Mucosa of rectum (tissue), 2 donors: Measurements from ENCODE around the gene BSX.

Experiments used
- H3K27ac ChIP-seq, 2 donors: one replicate each; pipeline ENCODE4 v1.7.0; 2013; ENCODE audit warnings: inconsistent platforms in 2 of 2, low read depth in 2 of 2, low read length in 2 of 2
- H3K27me3 ChIP-seq, 2 donors: one replicate each; pipeline ENCODE4 v1.7.0; 2013; ENCODE audit warnings: low read length in 2 of 2; ENCODE audit not compliant: control insufficient read depth in 2 of 2, insufficient read depth in 2 of 2
- H3K36me3 ChIP-seq, 2 donors: one replicate each; pipeline ENCODE4 v1.7.0; 2013; ENCODE audit warnings: low read length in 2 of 2; ENCODE audit not compliant: control insufficient read depth in 2 of 2, insufficient read depth in 2 of 2
- H3K4me1 ChIP-seq, 2 donors: one replicate each; pipeline ENCODE4 v1.7.0; 2013; ENCODE audit warnings: low read length in 2 of 2, mild to moderate bottlenecking in 1 of 2; ENCODE audit not compliant: control insufficient read depth in 2 of 2, insufficient read depth in 2 of 2
- H3K4me3 ChIP-seq, 2 donors: one replicate each; pipeline ENCODE4 v1.7.0; 2013; ENCODE audit warnings: low read length in 2 of 2
- H3K9ac ChIP-seq, 2 donors: one replicate each; pipeline ENCODE4 v1.7.0; 2013; ENCODE audit warnings: low read length in 2 of 2, low read depth in 1 of 2, mild to moderate bottlenecking in 1 of 2
- H3K9me3 ChIP-seq, 2 donors: one replicate each; pipeline ENCODE4 v1.7.0; 2013; ENCODE audit warnings: low read length in 2 of 2; ENCODE audit not compliant: control insufficient read depth in 2 of 2
- donor health status: healthy.
- donor health status: Normal muscosa, but diverticular disease.

BSX gene

GRCh38 chr11:122963961-122964360 is 17.7 kb downstream of the BSX start:
- Histone ChIP-seq H3K4me1 (no peaks in the 10 kb centered on the region), H3K4me3 (no peak overlapping the region), H3K27me3 (no peaks in the 10 kb centered on the region), H3K9me3 (no peaks in the 10 kb centered on the region), H3K36me3 (no peaks in the 10 kb centered on the region), H3K27ac (no peak overlapping the region), H3K9ac (no peak overlapping the region)

- Histone ChIP-seq H3K27ac (no peak overlapping the region), H3K27me3 (no peaks in the 10 kb centered on the region), H3K4me3 (no peak overlapping the region), H3K9ac (no peak overlapping the region), H3K9me3 (no peaks in the 10 kb centered on the region), H3K4me1 (no peaks in the 10 kb centered on the region), H3K36me3 (no peaks in the 10 kb centered on the region)
Measured at GRCh38 chr11:122954455-122954854, 27.2 kb downstream of the BSX start.

GRCh38 chr11:122951211-122951610 is 30.4 kb downstream of the BSX start:
- H3K4me3 ChIP-seq, result no peak overlapping the region

GRCh38 chr11:122938557-122938956 is 43.1 kb downstream of the BSX start:
- no peaks in the 10 kb centered on the region for H3K36me3 ChIP-seq
- H3K4me1 ChIP-seq, result no peaks in the 10 kb centered on the region
- no peak overlapping the region for H3K27ac ChIP-seq

More at GRCh38 chr11:122951211-122951610, 30.4 kb downstream of the BSX start:
- no peak overlapping the region for H3K9ac ChIP-seq
- H3K9me3 ChIP-seq, result no peaks in the 10 kb centered on the region
- no peaks in the 10 kb centered on the region for H3K36me3 ChIP-seq
- no peaks in the 10 kb centered on the region for H3K4me1 ChIP-seq
- H3K27me3 ChIP-seq, result no peaks in the 10 kb centered on the region
- H3K27ac ChIP-seq, result no peak overlapping the region

GRCh38 chr11:122937983-122938382 is 43.7 kb downstream of the BSX start:
- Histone ChIP-seq H3K27ac (no peak overlapping the region), H3K36me3 (no peaks in the 10 kb centered on the region), H3K27me3 (no peaks in the 10 kb centered on the region), H3K4me1 (no peaks in the 10 kb centered on the region), H3K9me3 (no peaks in the 10 kb centered on the region), H3K4me3 (no peak overlapping the region), H3K9ac (no peak overlapping the region)

More at GRCh38 chr11:122938557-122938956, 43.1 kb downstream of the BSX start:
- Histone ChIP-seq H3K9ac (no peak overlapping the region), H3K27me3 (no peaks in the 10 kb centered on the region), H3K4me3 (no peak overlapping the region), H3K9me3 (no peaks in the 10 kb centered on the region)

GRCh38 chr11:122933416-122933815 is 48.2 kb downstream of the BSX start:
- Histone ChIP-seq H3K4me3 (no peak overlapping the region), H3K9me3 (no peaks in the 10 kb centered on the region), H3K27me3 (no peaks in the 10 kb centered on the region), H3K9ac (no peak overlapping the region), H3K36me3 (no peaks in the 10 kb centered on the region), H3K4me1 (no peaks in the 10 kb centered on the region), H3K27ac (no peak overlapping the region)

- no peaks in the 10 kb centered on the region for H3K27me3 ChIP-seq
Measured at GRCh38 chr11:122931510-122931909, 50.1 kb downstream of the BSX start.

More at GRCh38 chr11:122931510-122931909, 50.1 kb downstream of the BSX start:
- no peak overlapping the region for H3K9ac ChIP-seq
- H3K4me3 ChIP-seq, result no peak overlapping the region
- no peaks in the 10 kb centered on the region for H3K9me3 ChIP-seq
- no peaks in the 10 kb centered on the region for H3K4me1 ChIP-seq
- H3K36me3 ChIP-seq, result no peaks in the 10 kb centered on the region
- H3K27ac ChIP-seq, result no peak overlapping the region
